Adrenal gland (tissue), 5 donors: Measurements from ENCODE around the gene ROCK2.

ENCODE experiments used
- POLR2A ChIP-seq, 2 donors: fragments of 450-650 bp; IDR thresholded peaks; one replicate each; pipeline ENCODE4 v1.6.1; 2017; ENCODE audit warnings: antibody characterized with exemption in 2 of 2, mild to moderate bottlenecking in 2 of 2, moderate library complexity in 1 of 2
- TF ChIP-seq, protein P1 (sequence below), 6 experiments: fragments of 450-650 bp in 4 of 6; fragments of 200-600 bp in 2 of 6; sonication (generic) in 1 of 6; IDR thresholded peaks; 1 replicate in 5 of 6; 2 replicates in 1 of 6; pipeline versions ENCODE4 v1.5.1 to v1.8.0; 2016 to 2021; ENCODE audit warnings: antibody characterized with exemption in 6 of 6, mild to moderate bottlenecking in 2 of 6, moderate library complexity in 1 of 6
- donor health status: DM: no; HTN: no; CAD: no.

DNA sequence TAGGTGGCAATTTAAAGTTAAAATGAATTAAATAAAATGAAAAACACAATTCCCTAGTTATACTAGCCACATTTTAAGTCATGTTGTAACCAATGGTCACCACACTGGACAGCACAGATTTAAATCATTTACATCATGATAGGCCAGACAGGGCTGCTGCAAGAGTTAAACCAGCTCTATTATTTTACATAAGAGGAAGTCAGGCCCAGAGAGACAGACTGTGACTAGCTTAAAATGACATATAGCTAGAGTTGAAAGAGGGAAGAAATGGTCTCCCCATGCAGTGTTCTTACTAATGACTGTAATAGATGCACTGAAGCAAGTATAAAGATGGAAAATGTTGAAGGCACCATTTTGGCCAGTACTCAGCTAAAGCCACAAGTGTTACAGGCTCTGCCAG, 119.5 kb downstream of the ROCK2 start:
- TF ChIP-seq, protein P1, sequence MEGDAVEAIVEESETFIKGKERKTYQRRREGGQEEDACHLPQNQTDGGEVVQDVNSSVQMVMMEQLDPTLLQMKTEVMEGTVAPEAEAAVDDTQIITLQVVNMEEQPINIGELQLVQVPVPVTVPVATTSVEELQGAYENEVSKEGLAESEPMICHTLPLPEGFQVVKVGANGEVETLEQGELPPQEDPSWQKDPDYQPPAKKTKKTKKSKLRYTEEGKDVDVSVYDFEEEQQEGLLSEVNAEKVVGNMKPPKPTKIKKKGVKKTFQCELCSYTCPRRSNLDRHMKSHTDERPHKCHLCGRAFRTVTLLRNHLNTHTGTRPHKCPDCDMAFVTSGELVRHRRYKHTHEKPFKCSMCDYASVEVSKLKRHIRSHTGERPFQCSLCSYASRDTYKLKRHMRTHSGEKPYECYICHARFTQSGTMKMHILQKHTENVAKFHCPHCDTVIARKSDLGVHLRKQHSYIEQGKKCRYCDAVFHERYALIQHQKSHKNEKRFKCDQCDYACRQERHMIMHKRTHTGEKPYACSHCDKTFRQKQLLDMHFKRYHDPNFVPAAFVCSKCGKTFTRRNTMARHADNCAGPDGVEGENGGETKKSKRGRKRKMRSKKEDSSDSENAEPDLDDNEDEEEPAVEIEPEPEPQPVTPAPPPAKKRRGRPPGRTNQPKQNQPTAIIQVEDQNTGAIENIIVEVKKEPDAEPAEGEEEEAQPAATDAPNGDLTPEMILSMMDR (IDR thresholded peaks at IDR 0.05): no peak
- no peak for TF ChIP-seq POLR2A (IDR thresholded peaks at IDR 0.05)
